GM12891 (cell line): ENCODE results near the gene GOLGA6A.
"Not testable (repeated sequence)": the region's sequence is repeated elsewhere in the genome, so short reads cannot be mapped to it uniquely, and the experiment has no call there.

Source experiments
- PAX5 ChIP-seq: IDR thresholded peaks from 2 replicates; pipeline ENCODE4 v1.6.1; 2011; ENCODE audit warnings: low read length, moderate library complexity, mild to moderate bottlenecking; ENCODE audit not compliant: insufficient read depth, severe bottlenecking
- POLR2A ChIP-seq: IDR thresholded peaks from 2 replicates; pipeline ENCODE4 v1.6.1; 2011; ENCODE audit warnings: low read depth, low read length, control low read depth
- POLR2AphosphoS5 ChIP-seq: IDR thresholded peaks from 2 replicates; pipeline ENCODE4 v1.6.1; 2011; ENCODE audit warnings: low read depth, low read length, control low read depth
- SPI1 ChIP-seq: IDR thresholded peaks from 2 replicates; pipeline ENCODE4 v1.6.1; 2011; ENCODE audit warnings: low read depth, low read length, control low read depth
- TAF1 ChIP-seq: IDR thresholded peaks from 2 replicates; pipeline ENCODE4 v1.6.1; 2011; ENCODE audit warnings: low read depth, low read length, control low read depth

- not testable (repeated sequence) for TF ChIP-seq SPI1, POLR2AphosphoS5, POLR2A, TAF1, PAX5
Measured at GRCh38 chr15:74072132-74072531, 10.2 kb downstream of the GOLGA6A start.
